IMR-90 (cell line): ENCODE results near the gene GALNT9. TPM values are rescaled to one million over a fixed set of nuclear protein-coding genes. Genes with fewer than 3 reads are reported as not detected.

Experiments
- ATAC-seq: fragments of 200-7000 bp; cut with Tn5 transposase; 2 replicates; pipeline ENCODE4 v1.9.1; 2020; ENCODE audit warnings: low read depth, mild to moderate bottlenecking, moderate library complexity
- BruUV-seq: library from RNA; stranded (reverse); fragments of 400-500 nt; replicated peaks from 2 replicates; lab custom pipeline; 2021; lab: Mats Ljungman, UMichigan
- CTCF ChIA-PET: fragments of 300-600 bp; formaldehyde crosslinking; extraction: SDS; loops from one replicate; lab custom pipeline; 2021; ENCODE audit warnings: antibody characterized with exemption; lab: Yijun Ruan, JAX
- POLR2A ChIA-PET: fragments of 300-600 bp; sonication (Branson Sonifier 250); formaldehyde crosslinking; loops from one replicate; lab custom pipeline; 2022; ENCODE audit warnings: antibody characterized with exemption; ENCODE audit not compliant: unreplicated experiment; lab: Charles Lee
- DNase-seq: peaks from one replicate; pipeline ENCODE4 v3.0.0; 2013
- H2AFZ ChIP-seq: replicated peaks from 2 replicates; pipeline ENCODE3; 2013; ENCODE audit warnings: low read length, mild to moderate bottlenecking; ENCODE audit not compliant: poor library complexity
- H2AK5ac ChIP-seq: 2 replicates; pipeline ENCODE4 v1.6.1; 2013; ENCODE audit warnings: low read depth, low read length, inconsistent platforms
- H2AK9ac ChIP-seq: replicated peaks from 2 replicates; pipeline ENCODE3; 2013; ENCODE audit warnings: mild to moderate bottlenecking, low read depth, low read length, moderate library complexity; ENCODE audit not compliant: poor library complexity
- H2BK120ac ChIP-seq: 2 replicates; pipeline ENCODE4 v1.6.1; 2013; ENCODE audit warnings: low read depth, low read length, inconsistent platforms
- H2BK15ac ChIP-seq: 3 replicates; pipeline ENCODE4 v1.6.1; 2013; ENCODE audit warnings: low read depth, low read length, inconsistent platforms
- H2BK20ac ChIP-seq: 2 replicates; pipeline ENCODE4 v1.6.1; 2013; ENCODE audit warnings: low read depth, mild to moderate bottlenecking, inconsistent platforms, low read length, moderate library complexity
- H2BK5ac ChIP-seq: 2 replicates; pipeline ENCODE4 v1.6.1; 2013; ENCODE audit warnings: mild to moderate bottlenecking, low read depth, low read length, inconsistent platforms; ENCODE audit not compliant: poor library complexity, severe bottlenecking
- H3K14ac ChIP-seq: replicated peaks from 2 replicates; pipeline ENCODE4 v1.6.1; 2013; ENCODE audit warnings: low read depth, low read length, inconsistent platforms
- H3K18ac ChIP-seq: 2 replicates; pipeline ENCODE4 v1.6.1; 2013; ENCODE audit warnings: low read depth, low read length, control low read depth
- H3K23ac ChIP-seq: 2 replicates; pipeline ENCODE4 v1.6.1; 2013; ENCODE audit warnings: low read depth, low read length, inconsistent platforms
- H3K27ac ChIP-seq: 2 replicates; pipeline ENCODE4 v1.5.1; 2013; ENCODE audit warnings: mild to moderate bottlenecking, control low read depth, low read length; ENCODE audit not compliant: insufficient read depth
- H3K27me3 ChIP-seq: 2 replicates; pipeline ENCODE4 v1.6.1; 2013; ENCODE audit warnings: low read length; ENCODE audit not compliant: control insufficient read depth, insufficient read depth
- H3K36me3 ChIP-seq: 2 replicates; pipeline ENCODE4 v1.6.1; 2013; ENCODE audit warnings: low read length, mixed read lengths; ENCODE audit not compliant: control insufficient read depth, insufficient read depth
- H3K4ac ChIP-seq: 2 replicates; pipeline ENCODE4 v1.6.1; 2013; ENCODE audit warnings: low read depth, low read length, inconsistent platforms
- H3K4me1 ChIP-seq: 2 replicates; pipeline ENCODE4 v1.6.1; 2013; ENCODE audit warnings: low read length, mixed read lengths; ENCODE audit not compliant: control insufficient read depth, insufficient read depth
- H3K4me2 ChIP-seq: 2 replicates; pipeline ENCODE4 v1.6.1; 2013; ENCODE audit warnings: low read depth, mild to moderate bottlenecking, control low read depth, low read length, moderate library complexity
- H3K4me3 ChIP-seq: 2 replicates; pipeline ENCODE4 v1.5.1; 2013; ENCODE audit warnings: low read depth, mild to moderate bottlenecking, control low read depth, low read length, moderate library complexity; ENCODE audit not compliant: insufficient read depth
- H3K56ac ChIP-seq: 2 replicates; pipeline ENCODE4 v1.6.1; 2013; ENCODE audit warnings: low read length, inconsistent platforms; ENCODE audit not compliant: insufficient read depth; ENCODE audit errors: extremely low read depth
- H3K79me1 ChIP-seq, 2 experiments: 2 replicates each; pipeline ENCODE4 v1.6.1; 2013; ENCODE audit warnings: low read length in 2 of 2, inconsistent platforms in 1 of 2, low read depth in 1 of 2
- H3K9ac ChIP-seq: 2 replicates; pipeline ENCODE4 v1.6.1; 2013; ENCODE audit warnings: low read depth, low read length, control low read depth
- H3K9me1 ChIP-seq: 2 replicates; pipeline ENCODE4 v1.6.1; 2013; ENCODE audit warnings: low read length, inconsistent platforms; ENCODE audit not compliant: insufficient read depth
- H3K9me3 ChIP-seq: 2 replicates; pipeline ENCODE4 v1.6.1; 2013; ENCODE audit warnings: low read length; ENCODE audit not compliant: control insufficient read depth, insufficient read depth
- H4K20me1 ChIP-seq: 2 replicates; pipeline ENCODE4 v1.6.1; 2013; ENCODE audit warnings: low read length, inconsistent platforms; ENCODE audit not compliant: insufficient read depth
- H4K5ac ChIP-seq: 2 replicates; pipeline ENCODE4 v1.6.1; 2013; ENCODE audit warnings: mild to moderate bottlenecking, low read depth, low read length, control low read depth
- H4K8ac ChIP-seq, 2 experiments: 2 replicates each; pipeline ENCODE4 v1.6.1; 2013; ENCODE audit warnings: low read depth in 2 of 2, low read length in 2 of 2, control low read depth in 1 of 2, inconsistent platforms in 1 of 2
- H4K91ac ChIP-seq: 2 replicates; pipeline ENCODE4 v1.6.1; 2013; ENCODE audit warnings: low read depth, low read length, inconsistent platforms; ENCODE audit not compliant: insufficient read depth
- CHD1 ChIP-seq: IDR thresholded peaks from 2 replicates; pipeline ENCODE4 v1.6.1; 2012; ENCODE audit warnings: low read depth, low read length, improper control_type of control experiment
- WGBS, 2 experiments: methylation state at CpG; one replicate each; pipeline versions ENCODE4 v1.1.5 to v1.1.7; 2013; ENCODE audit warnings: missing lambda C conversion rate in 2 of 2; ENCODE audit not compliant: insufficient read length in 1 of 2; ENCODE audit errors: extremely low coverage in 2 of 2; 5-methylcytosine and 5-hydroxymethylcytosine counted together
- dilution Hi-C: fragments of 300-500 bp; cut with HindIII; formaldehyde crosslinking; loops from one replicate; pipeline ENCODE4 v1.14.3; 2018; ENCODE audit warnings: low sequenced_read_pairs; ENCODE audit not compliant: unreplicated experiment
- in situ Hi-C: fragments of 300-500 bp; cut with MboI; formaldehyde crosslinking; loops from 3 replicates; pipeline ENCODE4 v1.14.3; 2019; ENCODE audit warnings: low sequenced_read_pairs, inconsistent platforms, mixed read lengths
- intact Hi-C: fragments of 100-400 bp; cut with micrococcal nuclease; formaldehyde crosslinking; loops from 2 replicates; pipeline ENCODE4 v1.10.0; 2022
- polyA plus RNA-seq, 3 experiments: library from polyadenylated mRNA; depleted of rRNA; stranded (reverse); fragments of >200 nt; gene quantifications; 2 replicates each; pipeline ENCODE4 v1.2.3, GENCODE V29; 2012; ENCODE audit warnings: low replicate concordance in 1 of 3
- total RNA-seq: library from RNA; depleted of rRNA; stranded (reverse); fragments of >200 nt; gene quantifications from 2 replicates; pipeline ENCODE4 v1.2.3, GENCODE V29; 2012
- TF ChIP-seq, protein P1 (sequence below): conservative IDR thresholded peaks from 2 replicates; pipeline ENCODE4 v1.5.1; 2012; ENCODE audit warnings: mild to moderate bottlenecking, low read depth, low read length, improper control_type of control experiment

The GALNT9 gene
- total and polyA plus RNA-seq, 2 of the 4 experiments (the other 2 are of a cell fraction): under 0.01 to 0.12 TPM

- no peak overlapping the region for H2BK20ac ChIP-seq
- BruUV-seq: no TSS peak
- no peak for DNase-seq
- no peak overlapping the region for H3K14ac ChIP-seq
- H3K4ac ChIP-seq: no peak overlapping the region
- no peaks in the 10 kb centered on the region for H3K9me3 ChIP-seq
- no peaks in the 10 kb centered on the region; the same call in 1 of the 2 replicates for H4K20me1 ChIP-seq
- ATAC-seq: no peak
- no peaks in the 10 kb centered on the region for H3K79me1 ChIP-seq
- H3K27me3 ChIP-seq: peaks cover 59% of the 10 kb centered on the region
- H3K56ac ChIP-seq: no peak overlapping the region
- H2AK5ac ChIP-seq: no peak overlapping the region
- H3K27ac ChIP-seq: no peak overlapping the region
- no peak overlapping the region for H3K18ac ChIP-seq
- no peaks in the 10 kb centered on the region for H3K36me3 ChIP-seq
- no peak overlapping the region for H4K5ac ChIP-seq
- in situ Hi-C loops (no loop called here), dilution Hi-C loops (no loop called here), intact Hi-C loops (no loop called here)
- no peak overlapping the region for H4K91ac ChIP-seq
- no peaks in the 10 kb centered on the region; the same call in 1 of the 2 replicates for H3K9me1 ChIP-seq
- ChIA-PET POLR2A (no interaction called here), CTCF (no interaction called here)
- no peak overlapping the region for H2BK15ac ChIP-seq
- no peak overlapping the region for H3K4me3 ChIP-seq
- H2AK9ac ChIP-seq: no peak overlapping the region
- H3K4me1 ChIP-seq: peaks cover 8% of the 10 kb centered on the region; the same call in 1 of the 2 replicates
- WGBS, 2 experiments: 71% methylated on average over 9 of the region's 35 CpGs; no CpG with 5 or more reads in 1 of the 2 experiments
- no peak overlapping the region for H4K8ac ChIP-seq
- no peak overlapping the region for H2BK120ac ChIP-seq
- no peak overlapping the region for H2AFZ ChIP-seq
- H2BK5ac ChIP-seq: no peak overlapping the region
- no peak overlapping the region for H3K4me2 ChIP-seq
- no peak overlapping the region for H3K9ac ChIP-seq
- no peak overlapping the region for H3K23ac ChIP-seq
- TF ChIP-seq CHD1: no peak
- TF ChIP-seq, protein P1, sequence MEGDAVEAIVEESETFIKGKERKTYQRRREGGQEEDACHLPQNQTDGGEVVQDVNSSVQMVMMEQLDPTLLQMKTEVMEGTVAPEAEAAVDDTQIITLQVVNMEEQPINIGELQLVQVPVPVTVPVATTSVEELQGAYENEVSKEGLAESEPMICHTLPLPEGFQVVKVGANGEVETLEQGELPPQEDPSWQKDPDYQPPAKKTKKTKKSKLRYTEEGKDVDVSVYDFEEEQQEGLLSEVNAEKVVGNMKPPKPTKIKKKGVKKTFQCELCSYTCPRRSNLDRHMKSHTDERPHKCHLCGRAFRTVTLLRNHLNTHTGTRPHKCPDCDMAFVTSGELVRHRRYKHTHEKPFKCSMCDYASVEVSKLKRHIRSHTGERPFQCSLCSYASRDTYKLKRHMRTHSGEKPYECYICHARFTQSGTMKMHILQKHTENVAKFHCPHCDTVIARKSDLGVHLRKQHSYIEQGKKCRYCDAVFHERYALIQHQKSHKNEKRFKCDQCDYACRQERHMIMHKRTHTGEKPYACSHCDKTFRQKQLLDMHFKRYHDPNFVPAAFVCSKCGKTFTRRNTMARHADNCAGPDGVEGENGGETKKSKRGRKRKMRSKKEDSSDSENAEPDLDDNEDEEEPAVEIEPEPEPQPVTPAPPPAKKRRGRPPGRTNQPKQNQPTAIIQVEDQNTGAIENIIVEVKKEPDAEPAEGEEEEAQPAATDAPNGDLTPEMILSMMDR: no peak
These were observed 156.0 kb downstream of the GALNT9 start for GRCh38 chr12:132173135-132174014.
